Retinal pigment epithelial cell (primary cell): ENCODE data around the gene RHEBL1.

Experiments used
- DNase-seq: peaks from one replicate; pipeline ENCODE4 v3.0.0-alpha.2; 2010; ENCODE audit warnings: low read depth
- H3K4me3 ChIP-seq: 2 replicates; pipeline ENCODE4 v1.5.1; 2011; ENCODE audit warnings: mild to moderate bottlenecking, low read length, control low read depth, moderate library complexity
- TF ChIP-seq, protein P1 (sequence below): conservative IDR thresholded peaks from 2 replicates; pipeline ENCODE4 v1.5.1; 2011; ENCODE audit warnings: low read depth, low read length, control low read depth, inconsistent platforms

RHEBL1 gene, protein sequence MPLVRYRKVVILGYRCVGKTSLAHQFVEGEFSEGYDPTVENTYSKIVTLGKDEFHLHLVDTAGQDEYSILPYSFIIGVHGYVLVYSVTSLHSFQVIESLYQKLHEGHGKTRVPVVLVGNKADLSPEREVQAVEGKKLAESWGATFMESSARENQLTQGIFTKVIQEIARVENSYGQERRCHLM

DNA sequence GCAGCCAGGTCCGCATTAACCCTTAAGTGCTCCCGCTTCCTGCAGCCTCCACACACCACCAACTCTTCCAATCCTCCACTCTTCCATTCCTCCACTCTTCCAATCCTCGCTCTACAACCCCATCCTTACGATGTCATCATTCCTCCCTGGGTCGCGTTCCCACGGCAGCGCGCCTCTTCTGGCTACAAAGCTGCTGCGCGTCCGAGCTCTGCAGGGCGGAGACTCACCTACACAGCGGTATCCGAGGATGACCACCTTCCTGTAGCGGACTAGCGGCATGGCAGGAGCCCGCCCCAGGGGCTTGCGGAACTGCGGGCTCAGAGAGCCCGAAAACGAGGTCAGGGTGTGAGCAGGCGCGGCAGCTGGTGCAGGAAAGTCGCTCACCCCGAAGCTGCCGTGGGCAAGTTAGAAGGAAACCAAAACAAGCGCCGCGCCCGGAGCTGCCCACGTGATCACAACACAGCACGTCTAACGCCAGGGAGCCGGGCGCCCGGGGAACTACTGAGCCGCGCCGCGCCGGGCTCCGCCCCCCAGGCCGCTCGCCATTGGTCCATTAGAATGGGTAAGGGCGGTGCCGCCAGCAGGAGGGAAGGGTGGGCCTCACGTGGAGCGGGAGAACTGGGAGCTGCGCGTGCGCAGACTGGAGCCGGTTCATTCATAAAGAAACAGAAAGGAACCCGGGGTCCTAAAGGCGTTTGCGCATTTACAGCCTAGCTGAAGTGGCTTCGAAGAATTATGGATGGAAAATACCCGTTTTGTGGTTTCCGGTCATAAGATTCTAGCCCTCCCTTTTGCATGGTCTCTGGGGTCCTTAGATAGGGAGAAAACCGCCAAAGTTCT lies at the start of gene RHEBL1:
TSS of gene RHEBL1 (minus strand) at position 473 of the 840 bp plus-strand sequence. CDS start at position 279, 194 bp downstream.
- peak within 1 kb of the TSS; percentile 85 for H3K4me3 ChIP-seq
- peak; percentile 77 for DNase-seq
- TF ChIP-seq, protein P1, sequence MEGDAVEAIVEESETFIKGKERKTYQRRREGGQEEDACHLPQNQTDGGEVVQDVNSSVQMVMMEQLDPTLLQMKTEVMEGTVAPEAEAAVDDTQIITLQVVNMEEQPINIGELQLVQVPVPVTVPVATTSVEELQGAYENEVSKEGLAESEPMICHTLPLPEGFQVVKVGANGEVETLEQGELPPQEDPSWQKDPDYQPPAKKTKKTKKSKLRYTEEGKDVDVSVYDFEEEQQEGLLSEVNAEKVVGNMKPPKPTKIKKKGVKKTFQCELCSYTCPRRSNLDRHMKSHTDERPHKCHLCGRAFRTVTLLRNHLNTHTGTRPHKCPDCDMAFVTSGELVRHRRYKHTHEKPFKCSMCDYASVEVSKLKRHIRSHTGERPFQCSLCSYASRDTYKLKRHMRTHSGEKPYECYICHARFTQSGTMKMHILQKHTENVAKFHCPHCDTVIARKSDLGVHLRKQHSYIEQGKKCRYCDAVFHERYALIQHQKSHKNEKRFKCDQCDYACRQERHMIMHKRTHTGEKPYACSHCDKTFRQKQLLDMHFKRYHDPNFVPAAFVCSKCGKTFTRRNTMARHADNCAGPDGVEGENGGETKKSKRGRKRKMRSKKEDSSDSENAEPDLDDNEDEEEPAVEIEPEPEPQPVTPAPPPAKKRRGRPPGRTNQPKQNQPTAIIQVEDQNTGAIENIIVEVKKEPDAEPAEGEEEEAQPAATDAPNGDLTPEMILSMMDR = peak; percentile 15

DNA sequence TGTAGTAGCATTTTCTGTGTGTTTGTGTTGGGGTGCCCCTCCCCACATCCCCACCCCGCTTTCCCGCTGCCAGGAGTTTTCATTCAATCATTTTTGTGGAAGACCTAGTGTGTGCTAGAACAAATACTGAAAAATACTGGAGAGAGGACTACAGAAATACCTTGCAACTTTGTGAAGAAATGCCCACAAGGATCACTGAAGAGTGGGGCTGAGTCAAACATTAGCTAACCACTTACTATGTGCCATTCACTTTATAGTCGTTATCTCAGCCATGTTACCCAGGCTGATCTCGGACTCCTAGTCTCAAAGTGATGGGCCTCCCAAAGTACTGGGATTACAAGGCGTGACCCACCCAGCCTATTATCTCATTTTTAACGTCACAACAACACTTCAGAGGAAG lies 41.4 kb upstream of the RHEBL1 start:
- peak overlapping the region; percentile 88 for H3K4me3 ChIP-seq
- no peak for DNase-seq
- TF ChIP-seq, protein P1 = no peak

DNA sequence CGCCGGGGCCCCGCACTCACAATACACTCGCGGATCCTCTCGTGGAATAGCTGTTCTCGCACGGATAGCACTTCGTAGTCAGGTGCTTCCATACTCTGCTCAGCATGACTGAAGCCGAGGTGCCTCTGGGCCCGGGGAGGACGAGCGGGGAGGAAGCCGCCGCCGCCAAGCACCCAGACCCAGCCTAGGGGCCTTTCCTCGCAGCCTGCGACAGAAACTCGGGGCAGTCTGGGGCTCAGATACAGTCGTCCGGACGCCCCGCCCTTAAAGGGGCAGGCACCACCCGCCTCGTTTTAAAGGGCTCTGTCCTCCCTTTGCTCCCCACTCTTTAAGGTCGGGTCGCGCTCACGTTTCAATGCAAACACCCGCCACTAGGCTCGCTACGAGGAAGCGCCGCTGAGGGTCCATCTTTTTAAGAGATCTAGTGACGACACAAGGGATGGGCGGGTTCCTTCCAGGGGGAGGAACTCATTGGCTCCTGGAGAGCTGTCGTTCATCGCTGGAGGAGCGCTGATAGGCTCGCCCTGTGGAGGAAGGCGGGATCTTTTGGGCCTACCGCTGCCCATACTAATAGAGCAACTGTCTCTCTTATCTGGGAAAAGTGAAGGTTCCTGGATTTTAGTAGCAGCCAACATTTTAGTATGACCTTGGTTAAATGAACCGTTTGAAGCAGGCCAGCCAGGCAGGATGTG lies 40.8 kb upstream of the RHEBL1 start, which contains the start of gene LMBR1L:
TSS of gene LMBR1L (minus strand) at position 384 of the 692 bp plus-strand sequence. CDS start at position 92, 292 bp downstream.
- peak within 1 kb of the TSS; percentile 88 for H3K4me3 ChIP-seq
- DNase-seq = peak; percentile 88
- TF ChIP-seq, protein P1 = peak; percentile 38

DNA sequence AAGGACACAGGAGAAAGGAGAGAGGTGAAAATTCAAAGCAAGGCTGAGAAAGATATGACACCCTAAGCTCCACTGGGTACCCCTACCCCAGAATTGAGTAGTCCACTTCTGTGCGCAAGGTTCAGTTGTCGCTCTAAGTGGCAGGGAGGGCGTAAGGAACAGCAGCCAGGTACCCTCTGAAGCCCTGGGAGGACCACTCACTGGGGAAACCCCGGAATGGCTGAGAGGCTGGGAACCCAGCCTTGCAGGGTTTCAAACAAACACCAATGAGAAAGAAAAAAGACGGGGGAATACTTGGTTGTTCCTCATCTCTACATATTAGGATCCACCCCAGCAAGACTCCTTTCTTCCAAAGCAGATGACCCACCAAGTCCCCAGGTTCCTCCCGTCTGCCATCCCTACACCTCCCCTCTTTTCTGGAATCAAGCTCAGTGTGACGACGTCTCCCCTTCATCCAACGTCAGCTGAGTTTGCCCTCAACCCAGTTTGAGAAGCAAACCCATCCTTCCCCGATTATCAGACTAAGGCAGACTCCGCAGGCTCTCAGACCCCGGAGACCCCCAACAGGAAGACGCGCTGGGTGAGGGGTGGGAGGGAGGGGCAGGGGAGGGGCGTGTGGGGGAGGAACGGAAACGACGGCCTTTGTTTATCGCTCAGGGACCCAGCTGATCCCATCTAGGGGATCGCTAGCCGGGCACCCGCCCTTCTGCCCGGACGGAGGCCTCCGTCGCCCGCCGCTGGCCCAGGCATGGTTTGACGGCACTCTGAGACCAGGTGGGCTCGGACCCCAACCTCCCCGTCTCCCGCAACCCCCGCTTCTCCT lies 40.1 kb upstream of the RHEBL1 start:
- DNase-seq = no peak
- peak overlapping the region; percentile 88 for H3K4me3 ChIP-seq
- TF ChIP-seq, protein P1 = no peak

DNA sequence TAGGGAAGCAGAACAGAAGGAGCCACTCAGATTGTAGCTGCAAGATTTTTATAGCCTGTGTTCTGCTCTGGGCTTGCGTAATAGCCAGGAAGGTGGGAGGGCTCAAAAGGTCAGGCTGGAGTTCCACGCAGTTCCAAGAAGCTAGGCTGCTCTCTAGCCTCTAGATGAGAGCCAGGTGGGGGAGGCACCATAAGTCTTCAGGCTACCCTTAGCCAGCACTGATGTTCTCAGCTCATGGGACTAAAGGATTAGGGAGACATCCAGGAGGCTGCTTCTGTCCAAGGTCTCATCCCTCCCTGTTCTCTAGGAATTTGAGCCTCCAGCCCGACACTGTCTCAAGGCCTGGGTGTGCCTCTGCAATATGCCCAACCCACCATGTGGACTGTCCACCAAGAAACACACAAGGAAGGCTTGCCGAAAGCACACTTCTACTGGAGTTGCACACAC lies 39.2 kb upstream of the RHEBL1 start:
- peak overlapping the region; percentile 88 for H3K4me3 ChIP-seq
- no peak for DNase-seq
- TF ChIP-seq, protein P1 = no peak

DNA sequence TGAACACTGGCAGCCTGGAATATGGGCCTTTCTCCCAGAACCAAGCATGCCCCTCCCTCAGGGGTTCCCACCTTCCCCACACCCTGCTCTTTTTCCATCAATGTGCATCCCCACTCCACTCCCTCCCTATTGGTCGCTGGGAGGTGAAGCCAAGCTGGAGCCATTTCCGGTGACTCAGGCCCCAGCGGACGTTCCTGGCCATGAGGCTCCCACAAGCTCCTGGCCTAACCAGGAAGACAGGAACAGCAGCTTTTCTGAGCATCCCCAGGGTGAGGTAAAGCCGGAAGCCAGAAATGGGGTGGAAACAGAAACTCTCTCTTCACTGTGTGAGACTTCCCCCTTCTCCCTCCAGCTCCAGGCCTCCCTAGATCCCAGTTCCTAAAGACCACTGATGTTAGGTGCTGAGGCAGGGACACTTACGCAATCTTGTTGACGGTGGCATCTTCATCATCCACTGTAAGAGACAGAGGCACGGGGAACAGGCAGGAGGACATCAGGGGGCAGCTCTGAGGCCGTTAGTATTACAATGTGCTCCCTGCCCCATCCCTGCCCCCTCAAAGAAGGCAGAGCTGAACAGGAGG lies 35.8 kb upstream of the RHEBL1 start:
- DNase-seq = no peak
- H3K4me3 ChIP-seq = no peak overlapping the region
- TF ChIP-seq, protein P1 = no peak
